ENCODE measurements around the gene ARRB2.

- TF ChIP-seq, protein P1, sequence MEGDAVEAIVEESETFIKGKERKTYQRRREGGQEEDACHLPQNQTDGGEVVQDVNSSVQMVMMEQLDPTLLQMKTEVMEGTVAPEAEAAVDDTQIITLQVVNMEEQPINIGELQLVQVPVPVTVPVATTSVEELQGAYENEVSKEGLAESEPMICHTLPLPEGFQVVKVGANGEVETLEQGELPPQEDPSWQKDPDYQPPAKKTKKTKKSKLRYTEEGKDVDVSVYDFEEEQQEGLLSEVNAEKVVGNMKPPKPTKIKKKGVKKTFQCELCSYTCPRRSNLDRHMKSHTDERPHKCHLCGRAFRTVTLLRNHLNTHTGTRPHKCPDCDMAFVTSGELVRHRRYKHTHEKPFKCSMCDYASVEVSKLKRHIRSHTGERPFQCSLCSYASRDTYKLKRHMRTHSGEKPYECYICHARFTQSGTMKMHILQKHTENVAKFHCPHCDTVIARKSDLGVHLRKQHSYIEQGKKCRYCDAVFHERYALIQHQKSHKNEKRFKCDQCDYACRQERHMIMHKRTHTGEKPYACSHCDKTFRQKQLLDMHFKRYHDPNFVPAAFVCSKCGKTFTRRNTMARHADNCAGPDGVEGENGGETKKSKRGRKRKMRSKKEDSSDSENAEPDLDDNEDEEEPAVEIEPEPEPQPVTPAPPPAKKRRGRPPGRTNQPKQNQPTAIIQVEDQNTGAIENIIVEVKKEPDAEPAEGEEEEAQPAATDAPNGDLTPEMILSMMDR (IDR thresholded peaks at IDR 0.05) = no peak
- no peak for TF ChIP-seq POLR2A (IDR thresholded peaks at IDR 0.05)
These were observed 7.1 kb upstream of the ARRB2 start for GRCh38 chr17:4703330-4703691.
